Measurements from ENCODE around the gene RYR1. TPM values are rescaled to one million over a fixed set of nuclear protein-coding genes. Genes with fewer than 3 reads are reported as not detected.
"Not testable (repeated sequence)": the region's sequence is repeated elsewhere in the genome, so short reads cannot be mapped to it uniquely, and the experiment has no call there.

The RYR1 gene
- total RNA-seq, 1 experiment from 2014 or later, result 4.1 TPM

- TF ChIP-seq ZBTB33 (IDR thresholded peaks at IDR 0.05; ENCODE audit: extremely low read depth, insufficient replicate concordance, low read length) (no peak), FOSL1 (IDR thresholded peaks at IDR 0.05; ENCODE audit: low read depth) (no peak)
- DNase-seq (ENCODE audit: low read depth, low spot score), result no peak
- ATAC-seq, result peak; percentile 65
- Histone ChIP-seq H2AFZ (ENCODE audit: low read depth, low read length, poor library complexity, severe bottlenecking) (no peak overlapping the region), H3K79me2 (ENCODE audit: insufficient read depth, low read length) (no peaks in the 10 kb centered on the region), H3K4me1 (ENCODE audit: control insufficient read depth in 1 of 2, insufficient read depth in 2 of 2, low read length in 2 of 2) (peaks cover 0 to 5% of the 10 kb centered on the region in 2 experiments; a peak in 2 of 4 replicates), H4K20me1 (ENCODE audit: insufficient read depth) (no peaks in the 10 kb centered on the region), H3K36me3 (ENCODE audit: control insufficient read depth in 1 of 2, insufficient read depth in 2 of 2, low read length in 2 of 2) (no peaks in the 10 kb centered on the region), H3K9me3 (ENCODE audit: control insufficient read depth in 1 of 2, insufficient read depth in 1 of 2, low read depth in 1 of 2, low read length in 2 of 2) (no peaks in the 10 kb centered on the region), H3K9me2 (ENCODE audit: insufficient read depth) (no peaks in the 10 kb centered on the region), H3K4me3 (replicated peaks in 1 of 2; ENCODE audit: low read depth in 1 of 2, low read length in 2 of 2) (no peak overlapping the region), H3K4me2 (ENCODE audit: low read length) (peak overlapping the region; percentile 29; the same call in 1 of the 2 replicates), H3K27me3 (ENCODE audit: insufficient read depth, low read length) (no peaks in the 10 kb centered on the region), H3K27ac (ENCODE audit: low read depth, low read length) (no peak overlapping the region), H3K9ac (ENCODE audit: low read length) (no peak overlapping the region)
- intact Hi-C loops (cut with micrococcal nuclease), result no loop called here
- ChIA-PET POLR2A (no interaction called here), RAD21 (ENCODE audit: low non-redundant PET in 1 of 2, low total read pairs in 2 of 2, uncharacterized antibody in 2 of 2, unreplicated experiment in 2 of 2) (no interaction called here), CTCF (interaction anchor here (0.7 kb wide), 1 partner anchor 14 kb away, joined by 3 read pairs; no protein-coding TSS in a partner anchor)
- BruUV-seq (replicated peaks), result no TSS peak
These were observed 123.8 kb downstream of the RYR1 start for GRCh38 chr19:38557205-38557799.

GRCh38 chr19:38558933-38559332 lies 125.4 kb downstream of the RYR1 start:
- RAD21 ChIA-PET (ENCODE audit: low non-redundant PET in 1 of 2, low total read pairs in 2 of 2, uncharacterized antibody in 2 of 2, unreplicated experiment in 2 of 2); H4K20me1 ChIP-seq (ENCODE audit: insufficient read depth); H3K27ac ChIP-seq (ENCODE audit: low read depth, low read length); H3K4me3 ChIP-seq (replicated peaks in 1 of 2; ENCODE audit: low read depth in 1 of 2, low read length in 2 of 2); H3K9ac ChIP-seq (ENCODE audit: low read length); H3K9me3 ChIP-seq (ENCODE audit: control insufficient read depth in 1 of 2, insufficient read depth in 1 of 2, low read depth in 1 of 2, low read length in 2 of 2); H3K79me2 ChIP-seq (ENCODE audit: insufficient read depth, low read length); POLR2A ChIA-PET; BruUV-seq (replicated peaks); H3K27me3 ChIP-seq (ENCODE audit: insufficient read depth, low read length); ATAC-seq; H3K36me3 ChIP-seq (ENCODE audit: control insufficient read depth in 1 of 2, insufficient read depth in 2 of 2, low read length in 2 of 2); DNase-seq (ENCODE audit: low read depth, low spot score); H3K9me2 ChIP-seq (ENCODE audit: insufficient read depth); H3K4me2 ChIP-seq (ENCODE audit: low read length); CTCF ChIA-PET; H3K4me1 ChIP-seq (ENCODE audit: control insufficient read depth in 1 of 2, insufficient read depth in 2 of 2, low read length in 2 of 2); H2AFZ ChIP-seq (ENCODE audit: low read depth, low read length, poor library complexity, severe bottlenecking); intact Hi-C loops (cut with micrococcal nuclease): not testable (repeated sequence)

Data from HCT116 (cell line).